A673 (cell line): ENCODE data around the gene ZNF680.

Experiments
- CTCF ChIP-seq: fragments of 300-800, 200-600 bp; sonication (generic); conservative IDR thresholded peaks from 2 replicates; pipeline ENCODE4 v1.5.1; 2017; ENCODE audit warnings: low read depth, mild to moderate bottlenecking, antibody characterized with exemption, low read length, moderate library complexity, mixed read lengths
- EZH2 ChIP-seq: fragments of 200-600 bp; sonication (generic); IDR thresholded peaks from 2 replicates; pipeline ENCODE4 v1.6.1; 2017; ENCODE audit warnings: borderline replicate concordance, low read depth, mild to moderate bottlenecking, mixed read lengths, antibody characterized with exemption, low read length; ENCODE audit not compliant: poor library complexity, severe bottlenecking

GRCh38 chr7:64574540-64575099 is 11.7 kb upstream of the ZNF680 start:
- TF ChIP-seq CTCF: no peak
- no peak for TF ChIP-seq EZH2
